ENCODE measurements around the gene ANKRD37.

GRCh38 chr4:185429660-185430059, 33.0 kb downstream of the ANKRD37 start:
- TF ChIP-seq TAF1 (IDR thresholded peaks at IDR 0.05; ENCODE audit: low read depth, low read length) (no peak), POLR2A (IDR thresholded peaks at IDR 0.05; ENCODE audit: low read depth, low read length) (no peak), POU2F2 (IDR thresholded peaks at IDR 0.05; ENCODE audit: low read depth, low read length) (no peak)
